AG04449 (cell line): ENCODE data around the gene LRRC28.

ENCODE experiments used
- CTCF ChIA-PET: fragments of 350-600 bp; formaldehyde crosslinking; extraction: SDS; loops from one replicate; lab custom pipeline; 2021; ENCODE audit warnings: antibody characterized with exemption; lab: Yijun Ruan, JAX
- POLR2A ChIA-PET: fragments of 400-600, 350-600 bp; formaldehyde crosslinking; extraction: SDS; loops from one replicate; lab custom pipeline; 2020; ENCODE audit warnings: antibody characterized with exemption, inconsistent platforms; lab: Yijun Ruan, JAX
- DNase-seq: peaks from one replicate; pipeline ENCODE4 v3.0.0-alpha.2; 2010; ENCODE audit warnings: low read depth, low spot score
- H3K4me3 ChIP-seq: 2 replicates; pipeline ENCODE4 v1.5.1; 2011; ENCODE audit warnings: low read depth, mild to moderate bottlenecking, control low read depth, low read length
- CTCF ChIP-seq: IDR thresholded peaks from one replicate; pipeline ENCODE4 v1.5.1; 2011; ENCODE audit warnings: mild to moderate bottlenecking, moderate library complexity, low read length, control low read depth, inconsistent platforms; ENCODE audit not compliant: insufficient read depth; ENCODE audit errors: missing control alignments

LRRC28 gene

GRCh38 chr15:99412082-99412481, 160.8 kb downstream of the LRRC28 start:
- no peak overlapping the region for H3K4me3 ChIP-seq
- ChIA-PET POLR2A (no interaction called here), CTCF (interaction anchor here (1.0 kb wide), 1 partner anchor 292 kb away, joined by 5 read pairs; no protein-coding TSS in a partner anchor)
- no peak for DNase-seq
- TF ChIP-seq CTCF = no peak

DNA sequence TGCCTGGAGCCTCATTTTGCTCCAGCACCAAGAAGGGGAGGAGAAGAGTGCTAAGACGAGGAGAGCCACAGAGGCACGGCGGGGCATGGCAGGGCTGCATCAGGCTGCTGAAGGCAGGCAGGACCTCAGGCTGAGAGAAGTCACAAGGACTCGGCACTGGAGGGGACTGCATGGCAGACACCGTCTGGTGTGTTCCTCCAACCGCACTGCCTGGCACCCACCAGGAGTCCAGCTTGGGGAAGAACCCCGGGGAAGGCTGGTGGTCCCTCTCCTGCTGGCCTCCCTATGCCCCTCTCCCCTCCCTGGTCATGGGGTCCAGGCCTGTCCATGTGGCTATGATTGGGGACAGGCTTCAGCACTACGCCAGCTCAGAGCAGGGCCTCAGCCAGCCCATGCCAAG, 161.3 kb downstream of the LRRC28 start:
- DNase-seq = no peak
- no peak for TF ChIP-seq CTCF
- CTCF ChIA-PET = interaction anchor here (1.0 kb wide), 1 partner anchor 292 kb away, joined by 5 read pairs; no protein-coding TSS in a partner anchor
- H3K4me3 ChIP-seq = no peak overlapping the region
- POLR2A ChIA-PET = no interaction called here

DNA sequence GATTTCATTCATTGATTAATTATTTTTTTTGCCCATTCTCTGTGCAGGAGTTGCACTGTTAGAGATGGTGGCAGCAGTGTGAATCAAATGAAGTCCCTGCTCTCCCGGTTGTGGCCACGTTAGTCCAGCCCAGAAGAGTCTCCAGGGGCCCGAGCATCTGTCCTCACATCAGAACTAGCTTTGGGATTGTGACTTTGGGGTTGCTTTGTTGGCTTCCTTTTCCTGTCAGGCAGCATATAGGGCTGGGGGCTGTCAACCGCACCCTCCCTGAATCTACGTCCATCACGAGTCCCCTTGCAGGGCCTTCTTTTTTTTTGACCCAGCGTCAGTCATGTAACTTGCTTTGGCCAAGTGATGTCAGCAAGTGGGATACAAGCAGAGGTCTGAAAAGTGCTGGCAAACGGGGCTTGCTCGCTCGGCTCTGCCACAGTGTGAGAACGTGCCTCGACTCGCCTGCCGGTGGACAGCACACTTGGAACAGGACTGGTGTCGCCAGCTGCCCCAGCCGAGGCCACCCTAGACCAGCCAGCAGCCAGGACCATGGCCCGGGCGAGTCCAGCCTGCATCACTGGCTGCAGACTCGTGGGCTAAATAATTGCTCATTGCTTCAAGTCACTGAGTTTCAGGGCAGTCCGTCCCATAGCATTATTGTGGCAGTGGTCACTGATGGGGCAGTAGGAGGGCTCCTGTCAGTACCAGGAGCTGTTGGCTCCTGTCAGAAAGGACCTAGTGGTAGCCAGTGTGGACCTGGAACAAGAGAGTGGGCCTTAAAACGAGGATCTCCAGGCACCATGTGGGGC, 162.9 kb downstream of the LRRC28 start:
- ChIA-PET POLR2A (no interaction called here), CTCF (interaction anchor here (2.1 to 2.2 kb wide), 2 partner anchors 10 to 291 kb away, joined by 8 read pairs; no protein-coding TSS in a partner anchor)
- H3K4me3 ChIP-seq = no peak overlapping the region
- DNase-seq = no peak
- TF ChIP-seq CTCF = no peak

GRCh38 chr15:99414755-99415731, 163.8 kb downstream of the LRRC28 start:
- TF ChIP-seq CTCF = no peak
- ChIA-PET POLR2A (no interaction called here), CTCF (interaction anchor here (2.1 to 2.2 kb wide), 2 partner anchors 10 to 290 kb away, joined by 8 read pairs; no protein-coding TSS in a partner anchor)
- no peak overlapping the region for H3K4me3 ChIP-seq
- no peak for DNase-seq

GRCh38 chr15:99416191-99417188, 165.2 kb downstream of the LRRC28 start:
- no peak overlapping the region for H3K4me3 ChIP-seq
- no peak for DNase-seq
- TF ChIP-seq CTCF = no peak
- ChIA-PET POLR2A (no interaction called here), CTCF (interaction anchor here (1.0 to 2.2 kb wide), 4 partner anchors 8 to 288 kb away, joined by 3 to 8 read pairs (median 4); no protein-coding TSS in a partner anchor)
